A673 (cell line): Measurements from ENCODE around the gene IFNGR2.

ENCODE experiments used
- EZH2 ChIP-seq: fragments of 200-600 bp; sonication (generic); IDR thresholded peaks from 2 replicates; pipeline ENCODE4 v1.6.1; 2017; ENCODE audit warnings: borderline replicate concordance, low read depth, mild to moderate bottlenecking, mixed read lengths, antibody characterized with exemption, low read length; ENCODE audit not compliant: poor library complexity, severe bottlenecking
- TF ChIP-seq, protein P1 (sequence below): fragments of 300-800, 200-600 bp; sonication (generic); conservative IDR thresholded peaks from 2 replicates; pipeline ENCODE4 v1.5.1; 2017; ENCODE audit warnings: low read depth, mild to moderate bottlenecking, antibody characterized with exemption, low read length, moderate library complexity, mixed read lengths

DNA sequence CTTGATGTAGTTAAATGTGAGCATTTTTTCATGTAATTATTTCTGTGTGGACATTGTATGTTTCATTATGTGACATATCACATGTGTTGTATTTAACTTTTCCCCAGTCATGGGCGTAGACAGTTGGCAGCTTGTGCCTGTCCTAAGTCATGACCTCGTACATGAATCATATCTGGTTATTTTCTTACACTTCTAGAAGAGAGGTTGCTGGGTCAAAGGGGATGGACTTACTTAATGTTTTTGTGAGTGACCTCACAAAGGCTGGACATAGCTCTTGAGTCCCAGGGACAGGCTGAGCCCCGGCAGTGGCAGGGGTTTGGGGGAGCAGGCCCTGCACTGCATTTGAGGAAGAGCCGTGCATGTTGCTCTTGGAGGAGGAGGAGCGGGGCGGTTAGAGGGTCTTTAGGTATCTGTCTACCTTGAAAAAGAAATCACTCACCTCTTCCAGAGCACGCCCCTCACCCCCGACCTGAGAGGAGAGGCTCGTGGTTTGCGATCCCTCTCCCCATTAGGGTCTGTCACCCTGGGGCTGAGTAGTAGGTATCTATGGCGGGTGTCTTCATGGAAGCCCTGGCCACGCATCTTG is 16.4 kb downstream of the IFNGR2 start:
- TF ChIP-seq, protein P1, sequence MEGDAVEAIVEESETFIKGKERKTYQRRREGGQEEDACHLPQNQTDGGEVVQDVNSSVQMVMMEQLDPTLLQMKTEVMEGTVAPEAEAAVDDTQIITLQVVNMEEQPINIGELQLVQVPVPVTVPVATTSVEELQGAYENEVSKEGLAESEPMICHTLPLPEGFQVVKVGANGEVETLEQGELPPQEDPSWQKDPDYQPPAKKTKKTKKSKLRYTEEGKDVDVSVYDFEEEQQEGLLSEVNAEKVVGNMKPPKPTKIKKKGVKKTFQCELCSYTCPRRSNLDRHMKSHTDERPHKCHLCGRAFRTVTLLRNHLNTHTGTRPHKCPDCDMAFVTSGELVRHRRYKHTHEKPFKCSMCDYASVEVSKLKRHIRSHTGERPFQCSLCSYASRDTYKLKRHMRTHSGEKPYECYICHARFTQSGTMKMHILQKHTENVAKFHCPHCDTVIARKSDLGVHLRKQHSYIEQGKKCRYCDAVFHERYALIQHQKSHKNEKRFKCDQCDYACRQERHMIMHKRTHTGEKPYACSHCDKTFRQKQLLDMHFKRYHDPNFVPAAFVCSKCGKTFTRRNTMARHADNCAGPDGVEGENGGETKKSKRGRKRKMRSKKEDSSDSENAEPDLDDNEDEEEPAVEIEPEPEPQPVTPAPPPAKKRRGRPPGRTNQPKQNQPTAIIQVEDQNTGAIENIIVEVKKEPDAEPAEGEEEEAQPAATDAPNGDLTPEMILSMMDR, result no peak
- no peak for TF ChIP-seq EZH2
